ENCODE data around the gene CDC40. TPM values are rescaled to one million over a fixed set of nuclear protein-coding genes. Genes with fewer than 3 reads are reported as not detected.

The CDC40 gene
- total RNA-seq, 1 experiment from 2014 or later: 26.2 TPM

DNA sequence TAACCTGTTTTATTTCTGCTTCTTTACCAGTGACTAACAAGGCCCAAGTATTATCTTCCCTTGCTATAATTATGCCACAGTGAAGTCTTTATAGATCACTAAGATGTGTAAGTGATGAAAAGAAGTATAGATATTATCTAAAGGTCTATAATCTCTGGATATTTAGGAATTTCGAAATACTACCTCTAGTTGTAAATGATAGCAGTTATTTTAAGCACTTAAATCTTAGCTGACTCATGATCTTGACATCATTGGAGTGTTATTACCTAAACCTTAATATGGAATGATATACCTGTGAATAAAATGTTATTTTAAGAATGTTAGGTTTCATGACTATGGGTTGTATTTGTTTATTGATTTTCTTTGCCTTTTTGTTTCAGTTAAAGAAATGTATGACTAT lies 31.5 kb downstream of the CDC40 start:
- POLR2A ChIA-PET: no interaction called here
- no peak overlapping the region for H3K27ac ChIP-seq (ENCODE audit: low read depth, low read length)
- CTCF ChIA-PET: no interaction called here
- H3K9me2 ChIP-seq (ENCODE audit: insufficient read depth): no peaks in the 10 kb centered on the region
- H3K9me3 ChIP-seq (ENCODE audit: control insufficient read depth in 1 of 2, insufficient read depth in 1 of 2, low read depth in 1 of 2, low read length in 2 of 2): no peaks in the 10 kb centered on the region
- no peak overlapping the region for H3K4me2 ChIP-seq (ENCODE audit: low read length)
- no peak for DNase-seq (ENCODE audit: low read depth, low spot score)
- H3K36me3 ChIP-seq (ENCODE audit: control insufficient read depth in 1 of 2, insufficient read depth in 2 of 2, low read length in 2 of 2): peaks cover 12 to 19% of the 10 kb centered on the region in 2 experiments; a peak in 3 of 4 replicates
- no TSS peak for BruUV-seq (replicated peaks)
- H3K79me2 ChIP-seq (ENCODE audit: insufficient read depth, low read length): no peaks in the 10 kb centered on the region
- no peak overlapping the region for H3K4me3 ChIP-seq (replicated peaks in 1 of 2; ENCODE audit: low read depth in 1 of 2, low read length in 2 of 2)
- ATAC-seq: no peak
- RAD21 ChIA-PET (ENCODE audit: low non-redundant PET in 1 of 2, low total read pairs in 2 of 2, uncharacterized antibody in 2 of 2, unreplicated experiment in 2 of 2): no interaction called here
- no peaks in the 10 kb centered on the region for H3K27me3 ChIP-seq (ENCODE audit: insufficient read depth, low read length)
- TF ChIP-seq ZNF274 (IDR thresholded peaks at IDR 0.05; ENCODE audit: low read depth, low read length): no peak
- TF ChIP-seq, protein P1, sequence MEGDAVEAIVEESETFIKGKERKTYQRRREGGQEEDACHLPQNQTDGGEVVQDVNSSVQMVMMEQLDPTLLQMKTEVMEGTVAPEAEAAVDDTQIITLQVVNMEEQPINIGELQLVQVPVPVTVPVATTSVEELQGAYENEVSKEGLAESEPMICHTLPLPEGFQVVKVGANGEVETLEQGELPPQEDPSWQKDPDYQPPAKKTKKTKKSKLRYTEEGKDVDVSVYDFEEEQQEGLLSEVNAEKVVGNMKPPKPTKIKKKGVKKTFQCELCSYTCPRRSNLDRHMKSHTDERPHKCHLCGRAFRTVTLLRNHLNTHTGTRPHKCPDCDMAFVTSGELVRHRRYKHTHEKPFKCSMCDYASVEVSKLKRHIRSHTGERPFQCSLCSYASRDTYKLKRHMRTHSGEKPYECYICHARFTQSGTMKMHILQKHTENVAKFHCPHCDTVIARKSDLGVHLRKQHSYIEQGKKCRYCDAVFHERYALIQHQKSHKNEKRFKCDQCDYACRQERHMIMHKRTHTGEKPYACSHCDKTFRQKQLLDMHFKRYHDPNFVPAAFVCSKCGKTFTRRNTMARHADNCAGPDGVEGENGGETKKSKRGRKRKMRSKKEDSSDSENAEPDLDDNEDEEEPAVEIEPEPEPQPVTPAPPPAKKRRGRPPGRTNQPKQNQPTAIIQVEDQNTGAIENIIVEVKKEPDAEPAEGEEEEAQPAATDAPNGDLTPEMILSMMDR (IDR thresholded peaks at IDR 0.05 in 2 of 3, conservative IDR thresholded peaks at IDR 0.05 in 1 of 3; ENCODE audit: borderline replicate concordance in 1 of 3, insufficient read depth in 1 of 3, low read depth in 2 of 3, low read length in 2 of 3): no peak
- TF ChIP-seq CBX3 (IDR thresholded peaks at IDR 0.05; ENCODE audit: low read depth): no peak
- H3K9ac ChIP-seq (ENCODE audit: low read length): no peak overlapping the region
- no peaks in the 10 kb centered on the region; a peak in 1 of 4 replicates for H3K4me1 ChIP-seq (ENCODE audit: control insufficient read depth in 1 of 2, insufficient read depth in 2 of 2, low read length in 2 of 2)
- intact Hi-C loops (cut with micrococcal nuclease): no loop called here
- H2AFZ ChIP-seq (ENCODE audit: low read depth, low read length, poor library complexity, severe bottlenecking): no peak overlapping the region
- no peaks in the 10 kb centered on the region for H4K20me1 ChIP-seq (ENCODE audit: insufficient read depth)

DNA sequence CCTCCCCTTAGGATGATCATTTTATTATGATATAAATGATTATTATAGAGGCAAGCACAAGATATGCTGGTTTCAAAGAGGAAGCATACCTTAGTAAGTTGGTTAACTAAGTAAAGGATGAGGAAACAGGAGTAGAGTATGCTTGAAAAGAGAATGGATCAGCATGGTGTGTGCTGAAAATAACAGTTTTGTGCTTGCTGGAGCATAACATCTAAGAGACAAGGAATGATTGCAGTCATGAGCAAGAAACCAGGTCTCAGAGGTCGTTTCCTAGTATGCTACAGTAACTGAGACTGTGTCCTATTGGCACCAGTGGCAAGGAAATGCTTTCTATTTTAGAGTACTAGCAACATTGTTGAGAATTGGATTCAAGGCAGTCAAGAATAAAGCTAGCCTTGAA lies 34.1 kb downstream of the CDC40 start:
- intact Hi-C loops (cut with micrococcal nuclease): no loop called here
- ChIA-PET POLR2A (no interaction called here), RAD21 (ENCODE audit: low non-redundant PET in 1 of 2, low total read pairs in 2 of 2, uncharacterized antibody in 2 of 2, unreplicated experiment in 2 of 2) (no interaction called here), CTCF (no interaction called here)
- Histone ChIP-seq H4K20me1 (ENCODE audit: insufficient read depth) (no peaks in the 10 kb centered on the region), H3K27ac (ENCODE audit: low read depth, low read length) (no peak overlapping the region), H3K4me2 (ENCODE audit: low read length) (no peak overlapping the region), H3K36me3 (ENCODE audit: control insufficient read depth in 1 of 2, insufficient read depth in 2 of 2, low read length in 2 of 2) (peaks cover 15 to 27% of the 10 kb centered on the region in 2 experiments), H3K4me1 (ENCODE audit: control insufficient read depth in 1 of 2, insufficient read depth in 2 of 2, low read length in 2 of 2) (peaks cover 0 to 4% of the 10 kb centered on the region in 2 experiments; a peak in 1 of 4 replicates), H3K9me3 (ENCODE audit: control insufficient read depth in 1 of 2, insufficient read depth in 1 of 2, low read depth in 1 of 2, low read length in 2 of 2) (no peaks in the 10 kb centered on the region), H3K4me3 (replicated peaks in 1 of 2; ENCODE audit: low read depth in 1 of 2, low read length in 2 of 2) (no peak overlapping the region), H3K9me2 (ENCODE audit: insufficient read depth) (no peaks in the 10 kb centered on the region), H3K9ac (ENCODE audit: low read length) (no peak overlapping the region), H2AFZ (ENCODE audit: low read depth, low read length, poor library complexity, severe bottlenecking) (no peak overlapping the region), H3K27me3 (ENCODE audit: insufficient read depth, low read length) (no peaks in the 10 kb centered on the region), H3K79me2 (ENCODE audit: insufficient read depth, low read length) (no peaks in the 10 kb centered on the region)
- ATAC-seq: no peak
- BruUV-seq (replicated peaks): no TSS peak
- DNase-seq (ENCODE audit: low read depth, low spot score): no peak
- no peak for TF ChIP-seq ZNF274 (IDR thresholded peaks at IDR 0.05; ENCODE audit: low read depth, low read length)
- TF ChIP-seq, protein P2, sequence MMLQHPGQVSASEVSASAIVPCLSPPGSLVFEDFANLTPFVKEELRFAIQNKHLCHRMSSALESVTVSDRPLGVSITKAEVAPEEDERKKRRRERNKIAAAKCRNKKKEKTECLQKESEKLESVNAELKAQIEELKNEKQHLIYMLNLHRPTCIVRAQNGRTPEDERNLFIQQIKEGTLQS (IDR thresholded peaks at IDR 0.05): no peak
- TF ChIP-seq EZH2 (IDR thresholded peaks at IDR 0.05): no peak
- no peak for TF ChIP-seq TCF7L2 (IDR thresholded peaks at IDR 0.05; ENCODE audit: borderline replicate concordance, extremely low read depth, insufficient read depth, insufficient read length)
- no peak for TF ChIP-seq FOSL1 (IDR thresholded peaks at IDR 0.05; ENCODE audit: low read depth)
- TF ChIP-seq, protein P3, sequence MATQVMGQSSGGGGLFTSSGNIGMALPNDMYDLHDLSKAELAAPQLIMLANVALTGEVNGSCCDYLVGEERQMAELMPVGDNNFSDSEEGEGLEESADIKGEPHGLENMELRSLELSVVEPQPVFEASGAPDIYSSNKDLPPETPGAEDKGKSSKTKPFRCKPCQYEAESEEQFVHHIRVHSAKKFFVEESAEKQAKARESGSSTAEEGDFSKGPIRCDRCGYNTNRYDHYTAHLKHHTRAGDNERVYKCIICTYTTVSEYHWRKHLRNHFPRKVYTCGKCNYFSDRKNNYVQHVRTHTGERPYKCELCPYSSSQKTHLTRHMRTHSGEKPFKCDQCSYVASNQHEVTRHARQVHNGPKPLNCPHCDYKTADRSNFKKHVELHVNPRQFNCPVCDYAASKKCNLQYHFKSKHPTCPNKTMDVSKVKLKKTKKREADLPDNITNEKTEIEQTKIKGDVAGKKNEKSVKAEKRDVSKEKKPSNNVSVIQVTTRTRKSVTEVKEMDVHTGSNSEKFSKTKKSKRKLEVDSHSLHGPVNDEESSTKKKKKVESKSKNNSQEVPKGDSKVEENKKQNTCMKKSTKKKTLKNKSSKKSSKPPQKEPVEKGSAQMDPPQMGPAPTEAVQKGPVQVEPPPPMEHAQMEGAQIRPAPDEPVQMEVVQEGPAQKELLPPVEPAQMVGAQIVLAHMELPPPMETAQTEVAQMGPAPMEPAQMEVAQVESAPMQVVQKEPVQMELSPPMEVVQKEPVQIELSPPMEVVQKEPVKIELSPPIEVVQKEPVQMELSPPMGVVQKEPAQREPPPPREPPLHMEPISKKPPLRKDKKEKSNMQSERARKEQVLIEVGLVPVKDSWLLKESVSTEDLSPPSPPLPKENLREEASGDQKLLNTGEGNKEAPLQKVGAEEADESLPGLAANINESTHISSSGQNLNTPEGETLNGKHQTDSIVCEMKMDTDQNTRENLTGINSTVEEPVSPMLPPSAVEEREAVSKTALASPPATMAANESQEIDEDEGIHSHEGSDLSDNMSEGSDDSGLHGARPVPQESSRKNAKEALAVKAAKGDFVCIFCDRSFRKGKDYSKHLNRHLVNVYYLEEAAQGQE (IDR thresholded peaks at IDR 0.05; ENCODE audit: low read depth): no peak
- no peak for TF ChIP-seq EGR1 (IDR thresholded peaks at IDR 0.05; ENCODE audit: low read depth)
- no peak for TF ChIP-seq ELF1 (IDR thresholded peaks at IDR 0.05; ENCODE audit: borderline replicate concordance, low read depth)
- TF ChIP-seq POLR2A (IDR thresholded peaks at IDR 0.05; ENCODE audit: borderline replicate concordance, extremely low read depth, insufficient read depth, insufficient read length): no peak
- no peak for TF ChIP-seq CBX3 (IDR thresholded peaks at IDR 0.05; ENCODE audit: low read depth)
- TF ChIP-seq, protein P1 (IDR thresholded peaks at IDR 0.05 in 2 of 3, conservative IDR thresholded peaks at IDR 0.05 in 1 of 3; ENCODE audit: borderline replicate concordance in 1 of 3, insufficient read depth in 1 of 3, low read depth in 2 of 3, low read length in 2 of 3): no peak
- TF ChIP-seq RAD21 (IDR thresholded peaks at IDR 0.05; ENCODE audit: low read depth): no peak

Data from HCT116 (cell line).